CD4-positive, CD25-positive, alpha-beta regulatory T cell (primary cell): ENCODE results near the gene B4GALNT3. TPM values are rescaled to one million over a fixed set of nuclear protein-coding genes. Genes with fewer than 3 reads are reported as not detected.

Experiments
- ATAC-seq, 2 donors: fragments of 150-1000 bp; cut with Tn5 transposase; one replicate each; pipeline ENCODE4 v1.10.0; 2021; ENCODE audit warnings: low read depth in 2 of 2, moderate number of reproducible peaks in 2 of 2, moderate library complexity in 1 of 2
- DNase-seq, 3 donors: peaks; one replicate each; pipeline versions ENCODE4 v3.0.0 to v3.0.0-alpha.2; 2012 to 2022; ENCODE audit warnings: mixed read lengths in 1 of 3
- H3K27ac ChIP-seq: one replicate; pipeline ENCODE4 v1.7.0; 2013; ENCODE audit warnings: mild to moderate bottlenecking, low read length; ENCODE audit not compliant: insufficient read depth, poor library complexity, severe bottlenecking
- H3K27me3 ChIP-seq: one replicate; pipeline ENCODE4 v1.7.0; 2013; ENCODE audit warnings: low read length; ENCODE audit not compliant: control insufficient read depth, insufficient read depth
- H3K36me3 ChIP-seq: one replicate; pipeline ENCODE4 v1.7.0; 2013; ENCODE audit warnings: mild to moderate bottlenecking, low read length, moderate library complexity; ENCODE audit not compliant: control insufficient read depth, insufficient read depth
- H3K4me1 ChIP-seq: 2 replicates; pipeline ENCODE4 v1.7.0; 2013; ENCODE audit warnings: mild to moderate bottlenecking, low read length; ENCODE audit not compliant: insufficient read depth, control insufficient read depth, poor library complexity, severe bottlenecking
- H3K4me3 ChIP-seq: one replicate; pipeline ENCODE4 v1.7.0; 2013; ENCODE audit warnings: low read depth, mild to moderate bottlenecking, low read length, moderate library complexity
- H3K9me3 ChIP-seq, 2 experiments: 1 replicate in 1 of 2; 2 replicates in 1 of 2; pipeline ENCODE4 v1.7.0; 2013; ENCODE audit warnings: low read length in 2 of 2, mild to moderate bottlenecking in 1 of 2, moderate library complexity in 1 of 2; ENCODE audit not compliant: control insufficient read depth in 2 of 2
- H3K27ac Mint-ChIP-seq, 3 donors: one replicate each; pipeline ENCODE4 v1.8.0; 2020 to 2022; ENCODE audit warnings: mild to moderate bottlenecking in 3 of 3, mixed read lengths in 3 of 3, moderate library complexity in 2 of 3
- H3K27me3 Mint-ChIP-seq: one replicate; pipeline ENCODE4 v1.8.0; 2022; ENCODE audit warnings: mild to moderate bottlenecking, mixed read lengths
- H3K36me3 Mint-ChIP-seq: one replicate; pipeline ENCODE4 v1.8.0; 2020; ENCODE audit warnings: mixed read lengths
- H3K4me1 Mint-ChIP-seq, 4 donors: one replicate each; pipeline ENCODE4 v1.8.0; 2020 to 2022; ENCODE audit warnings: mixed read lengths in 4 of 4, mild to moderate bottlenecking in 1 of 4
- H3K4me3 Mint-ChIP-seq, 4 donors: one replicate each; pipeline ENCODE4 v1.8.0; 2020 to 2022; ENCODE audit warnings: mild to moderate bottlenecking in 4 of 4, mixed read lengths in 4 of 4, moderate library complexity in 3 of 4
- H3K9me3 Mint-ChIP-seq, 7 donors: one replicate each; pipeline ENCODE4 v1.8.0; 2020 to 2022; ENCODE audit warnings: mixed read lengths in 7 of 7, mild to moderate bottlenecking in 3 of 7, moderate library complexity in 2 of 7
- polyA plus RNA-seq, 4 donors: library from polyadenylated mRNA; unstranded; fragments of 300-500 nt; fragmentation: Illumina TruSeq; gene quantifications; one replicate each; pipeline ENCODE4 v1.2.3, GENCODE V29; 2021
- total RNA-seq: library from RNA; stranded (reverse); gene quantifications from one replicate; pipeline ENCODE4 v1.2.3, GENCODE V29; 2022

B4GALNT3 gene
- total and polyA plus RNA-seq, 5 donors from 2014 or later: 0.06 to 2.1 (median 1.0) TPM

- peaks cover 3% of the 10 kb centered on the region for H3K36me3 Mint-ChIP-seq
- H3K9me3 Mint-ChIP-seq: peaks cover 0 to 2% (median 0%) of the 10 kb centered on the region in 7 donors
- Histone ChIP-seq H3K9me3 (no peaks in the 10 kb centered on the region), H3K27me3 (no peaks in the 10 kb centered on the region), H3K4me3 (no peak overlapping the region), H3K27ac (no peak overlapping the region), H3K36me3 (no peaks in the 10 kb centered on the region), H3K4me1 (no peaks in the 10 kb centered on the region)
- DNase-seq (no peak), ATAC-seq (no peak)
- H3K4me1 Mint-ChIP-seq: peaks cover 2 to 19% (median 3%) of the 10 kb centered on the region in 4 donors
- no peak overlapping the region for H3K4me3 Mint-ChIP-seq
- H3K27ac Mint-ChIP-seq: peak overlapping the region in 1 of 3 donors; percentile 25
- no peaks in the 10 kb centered on the region for H3K27me3 Mint-ChIP-seq
Measured at GRCh38 chr12:590206-590750, 130.5 kb downstream of the B4GALNT3 start.

GRCh38 chr12:591167-592023, 131.7 kb downstream of the B4GALNT3 start:
- DNase-seq (no peak), ATAC-seq (no peak)

GRCh38 chr12:592024-592505, 132.3 kb downstream of the B4GALNT3 start:
- no peaks in the 10 kb centered on the region for H3K36me3 ChIP-seq
- peaks cover 2 to 20% (median 3%) of the 10 kb centered on the region in 4 donors for H3K4me1 Mint-ChIP-seq
- H3K4me3 ChIP-seq: no peak overlapping the region
- H3K36me3 Mint-ChIP-seq: peaks cover 3% of the 10 kb centered on the region
- no peaks in the 10 kb centered on the region for H3K27me3 ChIP-seq
- no peaks in the 10 kb centered on the region for H3K9me3 ChIP-seq
- no peak overlapping the region for H3K27ac ChIP-seq
- H3K27ac Mint-ChIP-seq: peak overlapping the region in 1 of 3 donors; percentile 67
- no peaks in the 10 kb centered on the region for H3K4me1 ChIP-seq
- H3K27me3 Mint-ChIP-seq: no peaks in the 10 kb centered on the region
- ATAC-seq (no peak), DNase-seq (no peak)
- H3K9me3 Mint-ChIP-seq: peaks cover 0 to 2% (median 0%) of the 10 kb centered on the region in 7 donors
- no peak overlapping the region for H3K4me3 Mint-ChIP-seq

More at GRCh38 chr12:591167-592023, 131.7 kb downstream of the B4GALNT3 start:
- Mint-ChIP-seq H3K27ac (peak overlapping the region in 1 of 3 donors; percentile 67), H3K27me3 (no peaks in the 10 kb centered on the region), H3K36me3 (peaks cover 3% of the 10 kb centered on the region), H3K4me1 (peaks cover 2 to 20% (median 3%) of the 10 kb centered on the region in 4 donors), H3K4me3 (no peak overlapping the region), H3K9me3 (peaks cover 0 to 2% (median 0%) of the 10 kb centered on the region in 7 donors)
- Histone ChIP-seq H3K27me3 (no peaks in the 10 kb centered on the region), H3K9me3 (no peaks in the 10 kb centered on the region), H3K4me1 (no peaks in the 10 kb centered on the region), H3K27ac (no peak overlapping the region), H3K4me3 (no peak overlapping the region), H3K36me3 (no peaks in the 10 kb centered on the region)

- H3K27ac Mint-ChIP-seq: no peak overlapping the region
- H3K4me3 ChIP-seq: no peak overlapping the region
- no peaks in the 10 kb centered on the region for H3K9me3 ChIP-seq
- H3K36me3 Mint-ChIP-seq: peaks cover 7% of the 10 kb centered on the region
- H3K27ac ChIP-seq: no peak overlapping the region
- peaks cover 0 to 2% (median 0%) of the 10 kb centered on the region in 7 donors for H3K9me3 Mint-ChIP-seq
- H3K4me1 Mint-ChIP-seq: peaks cover 2 to 20% (median 6%) of the 10 kb centered on the region in 4 donors
- no peaks in the 10 kb centered on the region for H3K4me1 ChIP-seq
- H3K27me3 ChIP-seq: no peaks in the 10 kb centered on the region
- H3K4me3 Mint-ChIP-seq: no peak overlapping the region
- no peaks in the 10 kb centered on the region for H3K27me3 Mint-ChIP-seq
- DNase-seq: no peak
- no peak for ATAC-seq
- H3K36me3 ChIP-seq: peaks cover 4% of the 10 kb centered on the region
Measured at GRCh38 chr12:593396-594270, 133.9 kb downstream of the B4GALNT3 start.

- no peak overlapping the region for H3K4me3 Mint-ChIP-seq
- H3K27ac Mint-ChIP-seq: no peak overlapping the region
- DNase-seq: no peak
- Histone ChIP-seq H3K4me3 (no peak overlapping the region), H3K36me3 (peaks cover 4% of the 10 kb centered on the region), H3K4me1 (no peaks in the 10 kb centered on the region), H3K27ac (no peak overlapping the region), H3K9me3 (no peaks in the 10 kb centered on the region), H3K27me3 (no peaks in the 10 kb centered on the region)
- H3K4me1 Mint-ChIP-seq: peaks cover 0 to 13% (median 3%) of the 10 kb centered on the region in 4 donors
- no peaks in the 10 kb centered on the region for H3K27me3 Mint-ChIP-seq
- H3K36me3 Mint-ChIP-seq: peaks cover 11% of the 10 kb centered on the region
- ATAC-seq: no peak
- H3K9me3 Mint-ChIP-seq: peaks cover 0 to 2% (median 0%) of the 10 kb centered on the region in 7 donors
Measured at GRCh38 chr12:597926-598568, 138.3 kb downstream of the B4GALNT3 start.

GRCh38 chr12:599756-600155, 140.0 kb downstream of the B4GALNT3 start:
- H3K27ac Mint-ChIP-seq: no peak overlapping the region
- H3K27ac ChIP-seq: no peak overlapping the region
- no peak for ATAC-seq
- no peak for DNase-seq
- H3K36me3 ChIP-seq: peaks cover 4% of the 10 kb centered on the region
- H3K9me3 Mint-ChIP-seq: no peaks in the 10 kb centered on the region
- no peaks in the 10 kb centered on the region for H3K27me3 Mint-ChIP-seq
- H3K4me1 Mint-ChIP-seq: peaks cover 0 to 9% (median 2%) of the 10 kb centered on the region in 4 donors
- no peaks in the 10 kb centered on the region for H3K4me1 ChIP-seq
- no peak overlapping the region for H3K4me3 ChIP-seq
- no peaks in the 10 kb centered on the region for H3K9me3 ChIP-seq
- H3K4me3 Mint-ChIP-seq: no peak overlapping the region
- H3K36me3 Mint-ChIP-seq: peaks cover 15% of the 10 kb centered on the region
- H3K27me3 ChIP-seq: no peaks in the 10 kb centered on the region
